Measurements from ENCODE around the gene LRPAP1. TPM values are rescaled to one million over a fixed set of nuclear protein-coding genes. Genes with fewer than 3 reads are reported as not detected.
A peak's percentile ranks its signal among the peaks of the same experiment; 100 is the strongest.

The LRPAP1 gene
- total and polyA plus RNA-seq, 9 donors: 74.3 to 179 (median 135) TPM

GRCh38 chr4:3530051-3530450, 2.2 kb downstream of the LRPAP1 start:
- Histone ChIP-seq H3K27me3 (no peaks in the 10 kb centered on the region), H3K4me3 (no peak overlapping the region), H3K36me3 (no peaks in the 10 kb centered on the region), H3K9me3 (no peaks in the 10 kb centered on the region), H3K4me1 (ENCODE audit: insufficient read depth) (peaks cover 13% of the 10 kb centered on the region), H3K27ac (no peak overlapping the region)
- WGBS, 3 donors: 78 to 86% (median 83%) methylated on average over 16 of the region's 16 CpGs
- intact Hi-C loops (cut with DNase I): no loop called here
- DNase-seq: no peak
- TF ChIP-seq EP300 (IDR thresholded peaks at IDR 0.05) (no peak), CTCF (IDR thresholded peaks at IDR 0.05) (no peak), POLR2A (IDR thresholded peaks at IDR 0.05) (no peak)

- no peak for TF ChIP-seq EP300 (IDR thresholded peaks at IDR 0.05)
- H3K27ac ChIP-seq: no peak overlapping the region
- DNase-seq: peak in 1 of 5 donors; percentile 38
- intact Hi-C loops (cut with DNase I): no loop called here
- H3K9me3 ChIP-seq: no peaks in the 10 kb centered on the region
- no peaks in the 10 kb centered on the region for H3K27me3 ChIP-seq
- H3K4me3 ChIP-seq: no peak overlapping the region
- peaks cover 13% of the 10 kb centered on the region for H3K4me1 ChIP-seq (ENCODE audit: insufficient read depth)
- no peaks in the 10 kb centered on the region for H3K36me3 ChIP-seq
- WGBS, 3 donors: 84 to 86% (median 85%) methylated on average over 12 of the region's 12 CpGs
Measured at GRCh38 chr4:3529363-3529762, 2.9 kb downstream of the LRPAP1 start.

- H3K36me3 ChIP-seq: peaks cover 2% of the 10 kb centered on the region
Measured at GRCh38 chr4:3527914-3528876, 4.0 kb downstream of the LRPAP1 start.

GRCh38 chr4:3527101-3527913, 4.9 kb downstream of the LRPAP1 start:
- intact Hi-C loops (cut with DNase I): no loop called here
- TF ChIP-seq EP300 (IDR thresholded peaks at IDR 0.05) (no peak), CTCF (IDR thresholded peaks at IDR 0.05) (no peak), POLR2A (IDR thresholded peaks at IDR 0.05) (no peak)
- H3K9me3 ChIP-seq: no peaks in the 10 kb centered on the region
- 83 to 91% (median 86%) methylated on average over 11 to 14 of the region's 14 CpGs for WGBS, 3 donors
- no peak overlapping the region for H3K27ac ChIP-seq
- peak in 2 of 5 donors; percentile 11 to 32 for DNase-seq
- H3K4me3 ChIP-seq: no peak overlapping the region
- peaks cover 2% of the 10 kb centered on the region for H3K36me3 ChIP-seq
- H3K4me1 ChIP-seq (ENCODE audit: insufficient read depth): peaks cover 12% of the 10 kb centered on the region
- H3K27me3 ChIP-seq: no peaks in the 10 kb centered on the region

More at GRCh38 chr4:3527914-3528876, 4.0 kb downstream of the LRPAP1 start:
- H3K27me3 ChIP-seq: no peaks in the 10 kb centered on the region
- intact Hi-C loops (cut with DNase I): no loop called here
- H3K4me1 ChIP-seq (ENCODE audit: insufficient read depth): peaks cover 13% of the 10 kb centered on the region
- no peak overlapping the region for H3K27ac ChIP-seq
- H3K4me3 ChIP-seq: no peak overlapping the region
- no peaks in the 10 kb centered on the region for H3K9me3 ChIP-seq
- TF ChIP-seq EP300 (IDR thresholded peaks at IDR 0.05) (no peak), CTCF (IDR thresholded peaks at IDR 0.05) (no peak), POLR2A (IDR thresholded peaks at IDR 0.05) (no peak)
- 90 to 93% (median 93%) methylated on average over 25 to 27 of the region's 27 CpGs for WGBS, 3 donors
- peak in 2 of 5 donors; percentile 12 to 35 for DNase-seq

All from ovary (tissue), 9 donors.